HCT116 (cell line): ENCODE data around the gene TMEM131. TPM values are rescaled to one million over a fixed set of nuclear protein-coding genes. Genes with fewer than 3 reads are reported as not detected.
"Not testable (repeated sequence)": the region's sequence is repeated elsewhere in the genome, so short reads cannot be mapped to it uniquely, and the experiment has no call there.

Experiments
- ATAC-seq: fragments of 200-7000 bp; cut with Tn5 transposase; 2 replicates; pipeline ENCODE4 v1.9.1; 2020; ENCODE audit warnings: mild to moderate bottlenecking, moderate library complexity
- BruUV-seq: library from RNA; stranded (reverse); fragments of 400-500 nt; replicated peaks from 2 replicates; lab custom pipeline; 2021; lab: Mats Ljungman, UMichigan
- CTCF ChIA-PET: fragments of 300-600 bp; sonication (Branson Sonifier 250); formaldehyde crosslinking; loops from one replicate; lab custom pipeline; 2021; ENCODE audit warnings: antibody characterized with exemption; lab: Charles Lee
- POLR2A ChIA-PET: fragments of 300-600, 350-600 bp; sonication (Branson Sonifier 250); formaldehyde crosslinking; loops from one replicate; lab custom pipeline; 2021; ENCODE audit warnings: antibody characterized with exemption; lab: Charles Lee
- RAD21 ChIA-PET, 2 experiments: fragments of 300-600 bp; sonication (Branson Sonifier 250); formaldehyde crosslinking; loops; one replicate each; lab custom pipeline; 2023; ENCODE audit warnings: low total read pairs in 2 of 2; ENCODE audit not compliant: uncharacterized antibody in 2 of 2, unreplicated experiment in 2 of 2, low non-redundant PET in 1 of 2; lab: Charles Lee
- DNase-seq: peaks from one replicate; pipeline ENCODE4 v3.0.0-alpha.2; 2010; ENCODE audit warnings: low read depth, low spot score
- H2AFZ ChIP-seq: fragments of 200-600 bp; shearing (Covaris generic), sonication (generic); 2 replicates; pipeline ENCODE4 v1.6.1; 2017; ENCODE audit warnings: low read depth, mixed run types, mixed read lengths, antibody characterized with exemption, low read length; ENCODE audit not compliant: poor library complexity, severe bottlenecking
- H3K27ac ChIP-seq: 2 replicates; pipeline ENCODE4 v1.5.1; 2012; ENCODE audit warnings: low read depth, low read length
- H3K27me3 ChIP-seq: fragments of 200-600 bp; sonication (generic); 2 replicates; pipeline ENCODE4 v1.6.1; 2016; ENCODE audit warnings: mixed run types, low read length, mixed read lengths; ENCODE audit not compliant: insufficient read depth
- H3K36me3 ChIP-seq, 2 experiments: fragments of 200-500 bp in 1 of 2; fragments of 200-600 bp in 1 of 2; sonication (Bioruptor generic) in 1 of 2; sonication (generic) in 1 of 2; 2 replicates each; pipeline versions ENCODE4 v1.5.1 to v1.6.1; 2014 to 2016; ENCODE audit warnings: low read length in 2 of 2, inconsistent platforms in 1 of 2, mixed read lengths in 1 of 2, mixed run types in 1 of 2; ENCODE audit not compliant: insufficient read depth in 2 of 2, control insufficient read depth in 1 of 2
- H3K4me1 ChIP-seq, 2 experiments: fragments of 200-600 bp in 1 of 2; sonication (generic) in 1 of 2; 2 replicates each; pipeline versions ENCODE4 v1.5.1 to v1.6.1; 2012 to 2017; ENCODE audit warnings: low read length in 2 of 2, inconsistent platforms in 1 of 2, mild to moderate bottlenecking in 1 of 2, mixed read lengths in 1 of 2, mixed run types in 1 of 2, moderate library complexity in 1 of 2; ENCODE audit not compliant: insufficient read depth in 2 of 2, control insufficient read depth in 1 of 2
- H3K4me2 ChIP-seq: fragments of 200-600 bp; sonication (generic); 2 replicates; pipeline ENCODE4 v1.6.1; 2017; ENCODE audit warnings: mixed run types, low read length, mixed read lengths
- H3K4me3 ChIP-seq, 2 experiments: fragments of 200-600 bp in 1 of 2; sonication (generic) in 1 of 2; replicated peaks in 1 of 2; 2 replicates each; pipeline ENCODE4 v1.5.1; 2011 to 2016; ENCODE audit warnings: low read length in 2 of 2, control low read depth in 1 of 2, low read depth in 1 of 2, mild to moderate bottlenecking in 1 of 2, mixed read lengths in 1 of 2, mixed run types in 1 of 2
- H3K79me2 ChIP-seq: fragments of 200-600 bp; sonication (generic); 2 replicates; pipeline ENCODE4 v1.6.1; 2017; ENCODE audit warnings: mild to moderate bottlenecking, mixed run types, low read length, moderate library complexity, mixed read lengths; ENCODE audit not compliant: insufficient read depth
- H3K9ac ChIP-seq: fragments of 200-600 bp; sonication (generic); 2 replicates; pipeline ENCODE4 v1.6.1; 2016; ENCODE audit warnings: low read length, mixed read lengths
- H3K9me2 ChIP-seq: fragments of 200-600 bp; sonication (generic), shearing (Covaris generic); 2 replicates; pipeline ENCODE4 v1.6.1; 2017; ENCODE audit warnings: mixed run types, mild to moderate bottlenecking, moderate library complexity; ENCODE audit not compliant: insufficient read depth
- H3K9me3 ChIP-seq, 2 experiments: fragments of 200-500 bp in 1 of 2; fragments of 200-600 bp in 1 of 2; sonication (Bioruptor generic) in 1 of 2; sonication (generic) in 1 of 2; 2 replicates each; pipeline ENCODE4 v1.6.1; 2014 to 2017; ENCODE audit warnings: low read length in 2 of 2, mixed read lengths in 2 of 2, inconsistent platforms in 1 of 2, low read depth in 1 of 2, mild to moderate bottlenecking in 1 of 2, mixed run types in 1 of 2, moderate library complexity in 1 of 2; ENCODE audit not compliant: control insufficient read depth in 1 of 2, insufficient read depth in 1 of 2
- H4K20me1 ChIP-seq: fragments of 200-600 bp; sonication (generic), shearing (Covaris generic); 2 replicates; pipeline ENCODE4 v1.6.1; 2017; ENCODE audit warnings: mixed run types, mild to moderate bottlenecking, moderate library complexity; ENCODE audit not compliant: insufficient read depth
- RAD21 ChIP-seq: IDR thresholded peaks from 2 replicates; pipeline ENCODE4 v1.6.1; 2012; ENCODE audit warnings: low read depth, mild to moderate bottlenecking
- intact Hi-C: fragments of 100-400 bp; cut with micrococcal nuclease; formaldehyde crosslinking; loops from 2 replicates; pipeline ENCODE4 v1.10.0; 2022
- total RNA-seq: library from RNA; stranded (reverse); gene quantifications from one replicate; pipeline ENCODE4 v1.2.1, GENCODE V29; 2021; ENCODE audit not compliant: unreplicated experiment

Gene TMEM131
- total RNA-seq, 1 experiment from 2014 or later = 51.5 TPM

- H3K27me3 ChIP-seq, POLR2A ChIA-PET, RAD21 ChIA-PET, H3K79me2 ChIP-seq, H2AFZ ChIP-seq, H3K4me2 ChIP-seq, H3K4me1 ChIP-seq, H3K9me2 ChIP-seq, H4K20me1 ChIP-seq, H3K36me3 ChIP-seq, intact Hi-C loops, BruUV-seq, H3K4me3 ChIP-seq, DNase-seq, ATAC-seq, H3K9me3 ChIP-seq, H3K9ac ChIP-seq, H3K27ac ChIP-seq: not testable (repeated sequence)
- CTCF ChIA-PET = interaction anchor here (0.7 kb wide), 1 partner anchor 152 kb away, joined by 4 read pairs; no protein-coding TSS in a partner anchor
Measured at GRCh38 chr2:97827013-97827412, 168.7 kb downstream of the TMEM131 start.

GRCh38 chr2:97826266-97826847, 169.4 kb downstream of the TMEM131 start:
- ATAC-seq, CTCF ChIA-PET: not testable (repeated sequence)
- TF ChIP-seq RAD21 = peak; percentile 19; the same call in 1 of the 2 replicates

GRCh38 chr2:97824011-97824410, 171.7 kb downstream of the TMEM131 start:
- RAD21 ChIA-PET, intact Hi-C loops, BruUV-seq, H3K36me3 ChIP-seq, H2AFZ ChIP-seq, H3K4me1 ChIP-seq, H3K27ac ChIP-seq, H3K9me3 ChIP-seq, H3K9me2 ChIP-seq, ATAC-seq, H3K4me3 ChIP-seq, H3K27me3 ChIP-seq, H3K79me2 ChIP-seq, H4K20me1 ChIP-seq, H3K4me2 ChIP-seq, POLR2A ChIA-PET, DNase-seq, H3K9ac ChIP-seq, CTCF ChIA-PET: not testable (repeated sequence)

More at GRCh38 chr2:97826266-97826847, 169.4 kb downstream of the TMEM131 start:
- H3K36me3 ChIP-seq, H3K9me3 ChIP-seq, H3K9ac ChIP-seq, DNase-seq, BruUV-seq, H4K20me1 ChIP-seq, H3K9me2 ChIP-seq, H2AFZ ChIP-seq, intact Hi-C loops, RAD21 ChIA-PET, H3K4me2 ChIP-seq, POLR2A ChIA-PET, H3K27ac ChIP-seq, H3K27me3 ChIP-seq, H3K4me1 ChIP-seq, H3K79me2 ChIP-seq, H3K4me3 ChIP-seq: not testable (repeated sequence)

DNA sequence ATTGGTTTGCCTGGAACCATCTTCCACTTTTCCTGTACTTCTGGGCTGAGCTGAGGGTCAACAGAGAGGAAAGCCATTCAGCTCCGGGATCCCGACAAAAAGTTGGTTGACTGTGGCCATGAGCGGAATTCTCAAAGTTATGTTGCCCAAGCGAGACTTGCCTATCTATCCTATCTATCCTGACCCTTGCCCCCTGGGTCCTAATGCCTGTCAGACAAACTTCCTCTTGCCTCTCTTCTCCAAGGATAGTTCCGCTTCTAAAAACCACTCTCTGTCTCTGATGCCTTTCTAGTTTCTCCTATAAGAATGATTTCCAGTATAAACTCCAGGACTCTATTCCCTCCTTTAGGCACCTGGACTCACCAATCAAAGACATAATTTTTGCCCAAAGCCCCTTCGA, 173.9 kb downstream of the TMEM131 start:
- H3K27ac ChIP-seq, H3K9ac ChIP-seq, BruUV-seq, H3K4me1 ChIP-seq, H3K27me3 ChIP-seq, intact Hi-C loops, DNase-seq, H3K9me2 ChIP-seq, H3K4me2 ChIP-seq, H3K79me2 ChIP-seq, H2AFZ ChIP-seq, H4K20me1 ChIP-seq, ATAC-seq, RAD21 ChIA-PET, H3K4me3 ChIP-seq, H3K36me3 ChIP-seq, CTCF ChIA-PET, POLR2A ChIA-PET, H3K9me3 ChIP-seq: not testable (repeated sequence)
